PFSK-1 (cell line): Measurements from ENCODE around the gene IL1R1.

Experiments used
- FOXP2 ChIP-seq: optimal IDR thresholded peaks from 2 replicates; pipeline ENCODE3; 2011; ENCODE audit warnings: borderline replicate concordance, control low read depth, inconsistent platforms; ENCODE audit not compliant: insufficient read depth; ENCODE audit errors: extremely low read length, extremely low read depth
- POLR2AphosphoS5 ChIP-seq: IDR thresholded peaks from 2 replicates; pipeline ENCODE4 v1.6.1; 2012; ENCODE audit warnings: low read depth, mild to moderate bottlenecking, control low read depth, low read length, moderate library complexity
- REST ChIP-seq, 2 experiments: IDR thresholded peaks; 2 replicates each; pipeline versions ENCODE4 v1.6.1 to v1.8.0; 2011 to 2012; ENCODE audit warnings: low read depth in 2 of 2, low read length in 2 of 2, control low read depth in 1 of 2, inconsistent platforms in 1 of 2, mild to moderate bottlenecking in 1 of 2, moderate library complexity in 1 of 2; ENCODE audit not compliant: insufficient read depth in 1 of 2
- SIN3A ChIP-seq: IDR thresholded peaks from 2 replicates; pipeline ENCODE4 v1.6.1; 2012; ENCODE audit warnings: mild to moderate bottlenecking, low read length, moderate library complexity, borderline replicate concordance; ENCODE audit not compliant: insufficient read depth
- TAF1 ChIP-seq: IDR thresholded peaks from 2 replicates; pipeline ENCODE4 v1.6.1; 2012; ENCODE audit warnings: low read length, control low read depth, borderline replicate concordance; ENCODE audit not compliant: insufficient read depth

IL1R1 gene

GRCh38 chr2:102224824-102225739, 82.5 kb downstream of the IL1R1 start:
- TF ChIP-seq REST (IDR thresholded peaks at IDR 0.05; ENCODE audit: insufficient read depth in 1 of 2, low read depth in 2 of 2, low read length in 2 of 2) = no peak
- TF ChIP-seq FOXP2 = no peak
- no peak for TF ChIP-seq TAF1
- TF ChIP-seq POLR2AphosphoS5 = no peak
- TF ChIP-seq SIN3A = no peak

- TF ChIP-seq POLR2AphosphoS5 (no peak), FOXP2 (no peak), SIN3A (no peak)
Measured at GRCh38 chr2:102226171-102226570, 83.6 kb downstream of the IL1R1 start.

- no peak for TF ChIP-seq SIN3A
- TF ChIP-seq POLR2AphosphoS5 = no peak
- TF ChIP-seq FOXP2 = no peak
- TF ChIP-seq REST (IDR thresholded peaks at IDR 0.05; ENCODE audit: insufficient read depth in 1 of 2, low read depth in 2 of 2, low read length in 2 of 2) = no peak
Measured at GRCh38 chr2:102226612-102227391, 84.3 kb downstream of the IL1R1 start.

- TF ChIP-seq POLR2AphosphoS5 = no peak
- no peak for TF ChIP-seq REST (IDR thresholded peaks at IDR 0.05; ENCODE audit: insufficient read depth in 1 of 2, low read depth in 2 of 2, low read length in 2 of 2)
- TF ChIP-seq SIN3A = no peak
- no peak for TF ChIP-seq FOXP2
- TF ChIP-seq TAF1 = no peak
Measured at GRCh38 chr2:102229141-102229769, 86.7 kb downstream of the IL1R1 start.
